ENCODE measurements around the gene PNPLA3.
"Not testable (repeated sequence)": the region's sequence is repeated elsewhere in the genome, so short reads cannot be mapped to it uniquely, and the experiment has no call there.

Gene PNPLA3

DNA sequence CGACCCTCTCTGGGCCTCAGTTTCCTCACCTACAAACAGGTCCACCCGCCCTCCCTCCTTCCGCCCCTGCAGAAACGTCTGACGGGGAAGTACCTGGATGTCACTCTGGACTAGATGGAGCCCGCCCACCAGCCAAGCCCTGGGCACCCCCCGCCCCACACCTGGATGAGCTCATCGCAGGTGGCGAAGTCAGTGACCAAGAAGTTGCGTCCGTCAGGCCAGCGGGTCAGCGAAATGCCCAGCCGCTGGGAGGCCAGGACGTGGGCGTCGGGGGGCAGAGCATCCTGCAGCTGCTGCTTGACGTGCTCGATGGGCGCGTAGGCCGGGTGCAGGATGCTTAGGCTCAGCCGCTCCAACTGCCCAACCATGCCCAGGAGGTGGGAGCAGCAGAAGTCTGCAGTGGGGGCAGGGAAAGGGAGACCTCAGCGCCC is 32.7 kb upstream of the PNPLA3 start:
- no peak for FAIRE-seq

DNA sequence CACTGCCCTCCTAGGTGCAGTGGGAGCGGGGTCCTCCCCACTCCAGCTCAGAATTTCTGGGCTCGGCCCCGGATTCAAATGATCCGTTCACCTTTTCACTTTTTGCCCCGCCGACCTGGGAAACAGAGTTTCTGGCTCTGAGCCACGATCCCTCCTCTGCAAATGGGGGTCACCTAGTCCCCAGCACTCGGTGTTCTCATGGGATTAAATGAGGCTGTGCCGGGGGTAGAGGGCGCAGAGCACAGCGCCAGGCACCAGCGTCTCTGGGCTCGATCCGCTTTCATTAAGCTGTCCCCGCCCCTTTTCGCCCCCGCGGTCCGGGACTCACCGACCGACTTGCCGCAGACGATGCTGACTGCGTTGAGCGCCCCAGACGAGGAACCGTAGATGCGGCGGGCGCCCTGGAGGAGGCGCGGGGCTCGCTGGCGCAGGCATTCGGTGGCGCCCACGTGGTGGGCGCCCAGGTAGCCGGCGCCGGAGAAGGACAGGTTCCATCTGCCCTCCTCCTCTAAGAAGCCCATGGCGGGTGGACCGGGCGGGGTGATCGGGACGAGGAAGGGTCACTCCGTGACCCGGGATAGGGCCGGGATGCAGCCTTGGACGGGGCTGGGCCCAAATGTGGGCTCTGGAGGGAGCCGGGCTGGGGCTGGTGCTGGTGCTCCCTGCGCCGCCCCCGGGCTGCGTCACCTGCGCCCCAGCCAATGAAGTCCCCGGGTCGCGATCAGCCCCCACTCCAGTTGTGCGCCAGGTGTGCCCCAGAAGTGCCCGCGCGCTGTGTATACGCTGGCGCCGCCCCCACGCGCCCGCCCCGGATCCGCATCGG is 32.0 kb upstream of the PNPLA3 start, which contains the start of gene PNPLA5:
Gene PNPLA5 (minus strand): TSS at position 654 of the 823 bp plus-strand sequence. CDS start 133 bp downstream, at position 521.
- no peak for FAIRE-seq

DNA sequence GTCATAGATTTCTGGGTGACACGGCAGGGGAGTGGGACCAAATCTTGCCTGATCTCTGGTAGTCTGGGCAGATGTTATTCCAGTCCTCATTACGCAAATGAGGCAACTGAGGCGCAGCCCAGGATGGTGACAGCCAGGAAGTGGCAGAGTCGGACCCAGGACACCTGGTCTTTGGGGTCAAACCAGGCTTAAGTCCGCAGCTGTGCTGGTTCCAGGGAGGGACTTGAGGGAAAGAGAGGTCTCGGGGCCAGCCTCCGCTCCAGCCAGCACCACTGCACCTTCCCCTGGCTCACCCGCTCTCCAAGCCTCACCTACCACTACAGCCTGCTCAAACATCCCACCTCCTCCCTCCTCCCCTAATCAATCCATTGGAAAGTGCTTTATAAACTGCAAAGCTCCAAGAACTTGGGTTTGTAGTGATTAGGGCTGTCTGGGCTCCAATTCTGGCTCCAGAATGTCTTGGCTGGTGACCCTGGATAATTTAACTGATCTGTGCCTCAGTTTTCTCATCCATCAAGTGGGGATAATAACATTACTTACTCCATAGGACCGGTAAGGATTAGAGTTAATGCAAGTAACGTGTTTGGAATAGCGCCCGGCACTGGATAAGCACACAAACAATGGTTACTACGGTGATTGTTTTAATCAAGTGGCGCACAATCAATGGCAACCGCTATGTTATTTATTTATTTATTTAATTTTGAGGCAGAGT is 31.3 kb upstream of the PNPLA3 start:
- FAIRE-seq: no peak

DNA sequence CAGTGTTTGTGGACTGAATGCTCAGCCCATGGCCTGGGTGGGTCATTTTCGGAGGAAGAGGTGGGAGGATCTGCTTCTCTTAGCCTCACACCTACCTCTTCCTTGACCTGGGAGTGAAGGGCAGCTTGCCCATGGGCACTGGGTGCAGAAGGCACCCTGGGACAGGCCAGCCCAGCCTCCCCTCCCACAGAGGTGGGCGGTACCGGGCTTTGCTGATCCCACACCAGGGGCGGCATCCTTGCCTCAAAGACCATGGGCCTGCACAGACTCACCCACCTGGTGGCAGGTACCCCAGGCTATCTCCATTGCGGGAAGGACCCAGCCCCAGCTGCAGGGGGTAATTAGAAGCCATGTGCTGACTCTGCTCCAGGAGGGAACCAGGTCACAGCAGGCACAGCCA is 30.3 kb upstream of the PNPLA3 start:
- FAIRE-seq: no peak

DNA sequence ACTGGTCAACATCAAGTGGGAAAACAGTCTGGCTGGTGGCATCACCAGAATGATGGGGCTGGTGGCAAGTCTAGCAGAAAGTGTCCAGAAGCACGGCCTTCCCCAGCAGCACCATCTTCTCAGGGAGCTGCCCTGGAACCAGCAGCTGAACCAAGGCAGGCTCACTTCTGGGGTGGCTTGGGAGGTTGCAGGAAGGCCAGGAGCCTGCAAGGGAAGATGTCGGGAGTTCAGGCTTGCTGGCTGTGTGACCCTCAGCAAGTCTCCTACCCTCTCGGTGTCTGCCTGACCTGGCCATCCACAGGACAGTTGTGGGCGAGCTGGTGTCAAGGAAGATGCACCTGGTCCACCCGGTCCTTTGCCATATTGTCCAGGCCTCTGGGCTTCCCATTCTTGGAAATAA is 29.5 kb upstream of the PNPLA3 start:
- FAIRE-seq: no peak

DNA sequence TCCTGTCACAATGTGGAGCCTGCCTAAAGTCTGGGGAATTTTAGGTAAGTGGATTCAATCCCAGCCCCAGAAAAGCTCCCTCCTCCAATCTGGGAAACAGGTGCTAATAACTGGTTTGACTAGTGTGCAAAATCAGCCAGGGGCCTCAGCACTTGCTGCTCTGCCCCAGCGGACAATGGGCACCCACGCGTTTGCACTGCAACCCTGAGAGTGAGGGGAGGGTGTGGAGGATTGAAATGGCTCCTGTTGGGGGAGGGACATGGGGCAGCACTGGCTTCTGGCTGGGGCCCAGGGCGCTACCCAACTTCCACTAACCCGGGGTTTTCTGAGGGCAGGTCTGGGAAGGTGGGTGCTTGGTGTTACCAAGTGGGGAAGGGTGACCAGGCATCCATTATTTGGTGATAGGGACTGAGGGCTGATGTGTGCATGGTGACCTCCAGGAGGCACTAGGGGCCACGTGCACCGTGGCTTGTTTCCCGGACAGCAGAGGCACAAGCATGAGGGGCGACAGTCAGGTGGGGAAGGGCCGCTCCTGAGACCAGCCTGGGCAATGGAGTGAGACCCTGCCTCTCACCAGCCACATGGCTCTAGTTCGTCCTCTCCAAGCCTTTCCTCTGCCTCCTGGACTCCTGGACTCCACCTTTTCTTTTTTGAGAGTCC is 27.5 kb upstream of the PNPLA3 start:
- FAIRE-seq: no peak

DNA sequence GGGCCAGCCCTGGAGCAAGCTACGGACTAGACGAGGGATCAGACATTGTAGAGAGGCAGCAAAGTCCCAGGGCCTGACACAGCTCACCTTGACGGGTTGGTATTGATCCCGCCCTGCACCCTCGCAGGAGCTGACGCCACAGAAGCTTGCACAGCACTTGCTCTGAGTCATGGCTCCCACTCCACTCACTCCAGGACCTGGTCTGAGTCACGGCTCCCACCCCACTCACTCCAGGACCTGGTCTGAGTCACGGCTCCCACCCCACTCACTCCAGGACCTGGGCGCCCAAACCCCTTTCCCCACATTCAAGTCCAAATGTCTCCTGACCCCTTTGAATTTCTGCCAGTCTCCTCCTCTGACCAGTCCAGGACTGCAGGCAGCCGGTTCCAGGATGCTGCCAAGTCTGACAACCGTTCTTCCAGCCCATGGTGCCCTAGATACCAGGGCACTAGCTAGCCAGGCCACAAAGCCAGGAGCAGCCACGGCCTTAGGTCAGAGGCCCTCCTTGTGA is 25.8 kb upstream of the PNPLA3 start:
- no peak for FAIRE-seq

DNA sequence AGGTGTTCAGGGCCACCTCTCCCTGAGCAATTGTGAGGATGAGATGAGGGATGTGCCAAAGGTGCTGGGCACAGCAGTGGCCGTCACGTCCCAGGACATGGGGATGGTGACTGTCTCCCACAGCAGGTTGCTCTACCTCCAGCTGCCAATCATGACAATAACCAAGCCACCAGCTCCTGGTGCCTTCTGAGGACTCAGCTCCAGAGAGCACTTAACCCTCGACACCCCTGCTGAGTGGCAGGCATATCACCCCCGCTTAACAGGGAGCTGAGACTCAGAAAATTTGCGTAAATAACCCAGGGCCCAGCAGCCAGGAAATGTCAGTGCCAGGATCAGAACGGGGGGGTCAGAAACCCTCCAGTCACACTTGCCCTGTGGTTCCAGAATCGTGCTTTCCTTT is 23.4 kb upstream of the PNPLA3 start:
- no peak for FAIRE-seq

DNA sequence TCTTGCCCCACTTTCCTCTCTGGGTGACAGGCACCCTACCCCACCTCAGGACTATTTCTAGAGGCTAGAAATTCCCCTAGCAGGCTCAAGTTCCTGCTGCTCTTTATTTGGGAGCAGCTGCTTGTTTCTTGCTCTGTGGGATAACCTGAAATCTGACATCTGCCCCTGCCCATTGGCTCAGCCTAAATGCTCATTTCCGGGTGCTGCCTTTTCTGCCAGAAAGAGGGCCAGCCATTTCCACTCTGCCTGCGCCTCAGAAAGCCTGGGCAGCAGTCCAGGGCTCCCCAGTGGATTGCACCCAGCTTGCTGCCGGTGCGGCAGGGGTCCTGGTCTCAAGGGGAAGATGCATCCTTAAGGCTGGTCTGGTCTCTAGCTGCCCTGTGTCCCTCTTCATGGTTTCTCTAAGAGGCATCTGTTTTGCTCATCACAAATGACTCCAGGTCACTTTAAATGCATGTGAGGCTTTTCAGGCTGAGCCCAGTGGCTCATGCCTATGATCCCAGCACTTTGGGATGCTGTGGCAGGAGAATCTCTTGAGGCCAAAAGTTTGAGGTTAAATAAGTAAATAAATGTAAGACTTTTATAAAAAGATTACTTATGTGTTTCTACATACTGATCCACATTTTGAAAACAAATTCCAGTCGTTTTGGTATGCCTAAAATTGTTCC is 21.5 kb upstream of the PNPLA3 start:
- no peak for FAIRE-seq

DNA sequence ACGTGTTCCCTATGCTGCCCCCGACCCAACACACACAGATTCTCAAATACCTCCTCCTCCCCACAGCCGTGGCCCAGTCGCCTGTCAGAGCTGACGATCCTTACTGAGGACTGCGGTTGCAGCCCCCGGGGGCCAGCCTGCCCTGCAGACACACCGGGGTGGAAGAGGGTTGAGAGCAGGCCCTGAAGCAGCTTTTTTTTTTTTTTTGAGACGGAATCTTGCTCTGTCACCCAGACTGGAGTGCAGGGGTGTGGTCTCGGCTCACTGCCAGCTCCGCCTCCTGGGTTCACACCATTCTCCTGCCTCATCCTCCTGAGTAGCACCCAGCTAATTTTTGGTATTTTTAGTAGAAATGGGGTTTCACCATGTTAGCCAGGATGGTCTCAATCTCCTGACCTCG is 20.6 kb upstream of the PNPLA3 start:
- not testable (repeated sequence) for FAIRE-seq

DNA sequence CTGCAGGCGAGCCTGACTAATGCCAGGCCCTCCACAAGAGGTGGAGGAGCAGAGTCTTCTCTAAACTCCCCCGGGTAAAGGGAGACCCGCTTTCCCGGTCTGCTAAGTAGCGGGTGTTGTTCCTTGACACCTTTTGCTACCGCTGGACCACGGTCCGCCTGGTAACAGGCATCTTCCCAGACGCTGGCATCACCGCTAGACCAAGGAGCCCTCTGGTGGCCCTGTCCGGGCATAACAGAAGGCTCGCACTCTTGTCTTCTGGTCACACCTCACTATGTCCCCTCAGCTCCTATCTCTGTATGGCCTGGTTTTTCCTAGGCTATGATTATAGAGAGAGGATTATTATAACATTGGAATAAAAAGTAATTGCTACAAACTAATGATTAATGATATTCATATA is 19.2 kb upstream of the PNPLA3 start:
- not testable (repeated sequence) for FAIRE-seq

DNA sequence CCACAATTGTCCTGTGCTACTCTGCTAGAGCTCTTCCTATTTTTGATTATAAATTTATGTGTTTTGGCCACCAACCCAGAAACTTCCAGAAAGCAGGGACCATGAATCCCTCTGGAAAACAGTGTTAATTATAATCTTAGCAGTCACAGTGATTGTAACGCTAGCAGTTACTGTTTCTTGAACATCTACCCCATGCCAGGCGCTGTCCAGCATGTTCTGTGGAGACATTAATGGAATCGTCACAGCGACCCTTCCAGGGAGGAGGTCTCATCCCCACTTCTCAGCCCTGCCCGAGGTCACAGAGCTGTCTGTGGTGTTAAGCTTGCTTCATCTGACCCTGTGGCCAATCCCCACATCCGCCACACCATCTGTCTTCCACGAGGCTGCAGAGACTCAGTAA is 17.9 kb upstream of the PNPLA3 start:
- FAIRE-seq: no peak

DNA sequence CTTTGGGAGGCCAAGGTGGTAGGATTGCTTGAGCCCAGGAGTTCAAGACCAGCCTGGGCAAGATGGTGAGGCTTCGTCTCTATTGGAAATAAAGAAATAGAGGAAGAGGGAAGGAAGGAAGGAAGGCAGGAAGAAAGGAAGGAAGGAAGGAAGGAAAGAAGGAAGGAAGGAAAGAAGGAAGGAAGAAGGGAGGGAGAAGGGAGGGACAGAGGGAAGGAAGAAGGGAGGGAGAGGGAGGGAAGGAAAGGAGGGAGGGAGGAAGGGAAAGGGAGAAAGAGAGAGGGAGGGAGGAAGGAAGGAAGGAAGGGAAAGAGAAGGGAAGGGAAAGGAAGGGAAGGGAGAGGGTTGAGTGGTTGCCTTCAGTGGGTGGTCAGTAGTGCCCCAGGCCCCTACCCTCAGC is 13.9 kb upstream of the PNPLA3 start:
- no peak for FAIRE-seq

DNA sequence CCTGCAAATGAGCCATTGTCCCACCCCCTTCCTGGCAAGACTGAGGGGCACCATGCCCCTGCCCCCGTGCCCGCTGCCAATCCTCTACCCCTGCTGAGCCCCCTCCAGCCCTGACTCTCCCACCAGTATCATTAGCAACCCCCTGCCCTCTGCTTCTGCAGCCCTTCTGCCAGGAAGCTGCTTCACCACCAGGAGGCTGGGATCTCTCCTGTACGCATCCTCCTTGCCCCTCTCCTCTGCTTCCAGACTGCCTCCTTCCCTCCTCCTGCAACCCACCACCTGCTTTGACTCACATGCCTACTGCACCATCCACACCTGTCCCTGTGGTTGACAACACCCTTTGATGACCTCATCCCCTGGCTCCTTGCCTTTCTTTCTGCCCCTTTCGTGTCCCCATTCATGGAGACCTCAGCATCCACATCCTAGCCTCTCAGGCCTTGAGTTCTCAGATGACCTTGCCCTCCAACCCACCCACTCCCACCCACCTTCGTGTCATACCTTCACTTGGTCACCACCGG is 13.4 kb upstream of the PNPLA3 start:
- no peak for FAIRE-seq

DNA sequence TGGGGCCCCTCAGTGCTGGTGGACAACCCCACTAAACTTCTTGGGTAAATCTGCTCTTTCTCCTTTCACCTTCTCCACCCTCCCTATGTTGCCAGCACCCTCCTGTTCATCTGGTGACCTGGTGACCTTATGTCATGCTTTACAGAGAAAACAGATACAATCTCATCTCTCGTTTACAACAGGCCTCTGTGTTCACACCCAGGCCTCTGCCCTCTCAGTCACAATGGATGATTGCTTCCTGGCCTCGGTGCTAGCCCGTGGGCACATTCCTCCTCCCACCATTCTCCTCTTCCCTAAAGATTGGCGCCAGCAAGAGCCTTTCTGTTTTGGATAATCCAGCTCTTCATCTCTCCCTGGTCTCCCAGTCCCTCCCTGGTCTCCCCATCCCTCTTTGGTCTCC is 12.3 kb upstream of the PNPLA3 start:
- FAIRE-seq: no peak

DNA sequence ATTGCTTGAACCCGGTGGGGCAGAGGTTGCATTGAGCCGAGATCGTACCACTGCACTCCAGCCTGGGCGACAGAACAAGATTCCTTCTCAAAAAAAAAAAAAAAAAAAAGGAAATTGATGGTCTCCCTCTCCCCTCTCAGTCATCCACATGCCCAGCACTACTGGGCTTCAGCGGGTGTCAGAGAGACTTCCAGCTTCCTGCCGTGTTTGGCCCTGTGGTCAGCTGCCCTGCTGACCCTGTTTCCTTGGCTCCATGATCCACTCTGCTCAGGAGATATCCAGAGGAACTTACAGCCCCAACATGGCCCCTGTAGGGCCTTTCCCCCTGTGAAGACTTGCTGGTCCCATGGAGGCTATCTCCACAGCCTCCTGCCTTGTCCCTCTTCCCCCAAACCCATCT is 6.1 kb upstream of the PNPLA3 start:
- no peak for FAIRE-seq

DNA sequence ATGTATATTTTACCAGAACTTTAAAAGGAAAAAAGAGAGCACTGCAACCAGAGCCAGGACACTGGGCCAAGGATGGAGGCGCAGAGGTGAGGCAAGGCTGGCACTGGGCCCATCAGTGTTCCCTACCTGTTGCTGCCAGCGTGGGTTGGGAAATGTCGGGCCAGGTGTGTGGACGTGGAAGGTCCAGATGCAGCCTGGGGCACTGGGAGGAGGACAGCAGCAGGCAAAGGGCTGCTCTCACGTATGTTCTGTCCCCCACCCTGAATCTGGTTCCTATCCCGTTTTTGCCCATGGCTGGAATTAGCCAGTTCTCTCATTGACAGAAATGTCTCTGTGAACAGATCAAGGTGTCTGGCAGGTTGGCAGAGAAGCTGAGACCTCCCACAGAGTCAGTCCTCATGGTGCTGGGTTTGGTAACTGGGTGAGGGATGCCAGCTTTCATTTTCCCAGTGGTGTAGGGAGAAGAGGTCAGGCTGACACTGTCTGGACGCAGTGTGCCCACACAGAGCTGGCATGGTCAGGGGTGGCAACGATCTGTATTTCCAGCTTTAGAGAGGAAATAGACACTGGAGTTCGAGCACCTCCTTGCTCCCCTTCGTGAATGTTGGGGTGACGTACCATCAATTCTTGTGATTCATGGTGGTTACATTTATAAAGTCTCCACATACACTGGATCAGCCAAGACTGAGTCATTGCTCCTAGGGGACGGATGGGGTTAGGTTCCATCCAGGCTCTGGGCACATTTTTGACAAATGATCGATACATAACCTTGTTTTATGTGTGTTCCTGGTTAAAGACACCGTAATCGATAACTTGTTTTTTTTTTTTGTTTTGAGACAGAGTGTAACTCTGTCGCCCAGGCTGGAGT is 4.3 kb upstream of the PNPLA3 start:
- no peak for FAIRE-seq

DNA sequence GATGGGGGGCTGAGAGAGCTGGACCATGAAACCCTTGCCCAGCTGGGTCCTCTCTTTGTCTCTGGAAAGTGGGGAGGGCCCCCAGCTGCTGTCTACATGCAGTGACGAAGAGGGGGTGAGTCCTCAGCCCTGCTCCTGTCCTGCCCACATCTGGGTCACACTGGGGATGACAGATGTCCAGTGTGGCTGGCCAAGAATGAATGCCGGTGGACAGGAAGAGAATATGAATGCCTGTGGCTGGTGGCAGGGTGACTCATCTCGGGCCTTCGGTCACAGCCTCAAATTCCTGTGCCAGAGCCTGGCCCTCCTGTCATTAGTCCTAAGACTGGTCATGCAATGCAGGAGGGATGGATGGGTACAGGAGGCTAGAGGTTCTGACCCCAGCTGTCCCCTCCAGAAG is 2.2 kb upstream of the PNPLA3 start:
- FAIRE-seq: no peak

DNA sequence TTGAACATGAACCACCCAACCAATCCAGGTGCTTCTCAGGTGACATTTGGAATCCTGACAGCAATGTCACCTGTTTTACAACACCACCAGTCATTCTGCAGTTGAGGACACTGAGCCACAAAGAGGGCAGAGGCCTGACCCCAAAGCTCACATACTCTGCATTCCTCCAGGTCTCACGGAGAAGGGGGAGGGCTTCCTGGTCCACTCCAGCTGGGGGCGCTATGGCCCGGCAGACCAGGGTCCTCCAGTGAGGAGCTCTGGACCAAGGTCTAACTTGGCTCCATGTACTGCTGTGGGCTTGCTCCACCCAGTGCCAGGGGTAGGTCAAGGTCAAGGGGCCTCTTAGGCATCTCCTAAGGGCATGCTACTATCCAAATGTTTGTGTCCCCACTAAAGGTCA is 1.5 kb upstream of the PNPLA3 start:
- no peak for FAIRE-seq

DNA sequence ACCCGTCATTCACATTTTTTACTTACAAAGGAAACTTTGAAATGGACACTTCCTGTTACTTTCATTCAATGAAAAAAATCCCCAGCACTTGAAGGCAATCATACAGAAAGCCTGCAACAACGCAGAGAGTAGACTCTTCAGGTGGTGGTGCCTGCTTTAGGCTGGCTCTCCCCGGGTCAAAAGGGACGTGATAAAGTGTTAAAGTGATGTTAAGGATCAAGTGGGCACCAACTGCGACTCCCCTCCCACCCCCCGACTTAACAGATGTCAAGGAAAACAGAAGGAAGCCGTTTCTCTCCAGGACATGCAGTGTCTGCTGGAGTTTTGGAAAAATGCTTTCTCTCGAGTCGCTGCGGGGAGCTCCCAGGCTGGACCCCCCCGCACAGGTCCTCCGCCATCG is 414 bp upstream of the PNPLA3 start:
- no peak for FAIRE-seq

DNA sequence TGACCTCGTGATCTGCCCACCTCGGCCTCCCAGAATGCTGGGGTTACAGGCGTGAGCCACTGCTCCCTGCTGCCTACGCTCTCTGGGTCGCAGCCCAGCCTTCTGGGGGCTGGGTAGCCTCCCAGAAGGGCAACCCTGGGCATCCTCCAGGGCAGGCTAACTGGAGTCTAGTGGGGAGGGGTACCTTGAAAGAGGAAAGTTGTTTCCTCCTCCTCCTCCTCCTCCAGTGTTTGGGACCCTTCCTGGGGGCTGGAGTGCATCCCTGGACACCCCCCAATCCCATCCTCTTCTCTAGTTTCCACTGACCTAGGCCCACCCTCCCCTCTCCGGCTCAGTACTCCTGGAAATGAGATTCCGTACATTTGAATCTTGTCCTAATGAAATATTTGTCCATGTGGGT is 1.3 kb downstream of the PNPLA3 start:
- FAIRE-seq: no peak
